ENCODE data around the gene ENTHD1.
"Not testable (repeated sequence)": the region's sequence is repeated elsewhere in the genome, so short reads cannot be mapped to it uniquely, and the experiment has no call there.

ENTHD1 gene

DNA sequence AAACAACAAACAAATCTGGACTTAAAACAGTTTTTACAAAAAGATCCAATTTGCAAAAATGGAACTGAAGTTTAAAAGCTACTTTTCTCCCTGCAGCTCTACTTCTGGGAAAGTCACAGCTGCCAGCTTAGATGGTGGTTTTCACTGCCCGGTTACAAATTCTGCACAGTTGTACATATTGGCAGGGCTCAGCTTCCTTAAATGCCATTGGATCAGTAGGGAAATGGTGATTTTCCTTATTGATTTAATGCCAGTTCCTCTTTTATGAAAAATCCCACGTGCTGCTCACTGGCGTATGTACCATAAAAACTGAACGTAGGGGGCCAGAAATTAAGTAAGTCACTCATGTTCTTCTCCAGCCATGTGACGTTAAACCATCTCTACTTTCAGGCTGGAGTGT, 30.1 kb upstream of the ENTHD1 start:
- DNase-seq = no peak

DNA sequence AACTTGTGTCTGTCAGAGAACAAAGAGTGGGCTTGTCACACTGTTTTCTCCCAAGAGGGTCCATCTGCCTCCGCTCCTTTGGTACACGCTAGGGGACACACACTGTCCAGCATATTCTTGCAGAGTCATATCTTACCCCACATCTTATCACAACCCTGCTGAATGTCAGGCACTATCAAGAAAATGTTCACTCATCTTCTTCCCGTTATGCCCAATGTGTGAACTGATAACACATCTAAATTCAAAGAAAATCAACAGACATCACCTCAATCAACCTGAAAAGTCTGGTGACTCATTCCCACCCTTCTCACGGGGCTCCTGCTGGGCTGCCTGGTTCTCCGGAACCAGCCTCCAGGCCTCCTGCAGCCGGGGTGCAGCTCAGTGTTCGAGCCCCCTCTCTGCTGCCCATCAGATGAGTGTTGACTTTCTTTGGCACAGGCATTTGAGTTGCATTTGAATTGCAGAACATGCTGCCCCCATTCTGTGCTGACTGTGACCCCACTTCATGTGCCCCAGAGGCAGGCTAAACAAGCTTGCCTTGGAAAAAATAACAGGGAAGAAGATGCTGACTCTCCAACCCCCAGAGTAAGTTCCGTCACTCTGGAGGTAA, 26.7 kb upstream of the ENTHD1 start:
- DNase-seq = peak; percentile 64

DNA sequence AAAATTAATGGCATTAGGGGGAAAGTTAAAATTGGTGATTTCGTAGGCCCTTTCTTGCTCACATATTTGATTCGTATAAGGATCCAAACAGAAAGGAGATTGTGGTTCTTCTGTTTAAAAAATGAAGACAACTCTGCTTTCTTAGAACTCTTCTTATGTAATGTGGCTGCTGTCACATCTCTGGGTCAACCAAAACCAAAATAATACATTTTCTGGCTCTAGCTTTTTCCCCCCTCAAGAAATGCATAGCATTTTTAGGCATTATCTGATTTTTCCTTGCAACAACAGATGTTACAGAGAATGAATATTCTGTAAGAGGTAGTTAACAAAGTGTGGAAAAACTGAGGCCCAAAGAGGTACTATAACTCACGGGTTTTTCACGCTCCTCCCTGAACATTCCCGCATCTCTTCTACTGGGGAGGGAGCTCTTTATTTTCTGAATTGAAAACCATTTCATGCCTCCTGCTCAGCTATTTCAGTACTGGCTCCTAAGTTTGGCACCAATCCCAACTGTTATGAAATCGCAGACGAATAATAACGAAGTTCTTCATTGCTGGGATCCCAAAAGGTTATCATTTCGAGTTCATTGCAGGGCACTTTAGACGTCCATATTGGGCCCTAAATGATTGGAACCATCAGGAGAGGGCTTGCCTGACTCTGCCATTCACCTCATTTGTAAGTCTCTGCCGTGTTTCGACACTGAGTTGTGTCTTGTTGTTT, 24.4 kb upstream of the ENTHD1 start:
- DNase-seq = no peak

DNA sequence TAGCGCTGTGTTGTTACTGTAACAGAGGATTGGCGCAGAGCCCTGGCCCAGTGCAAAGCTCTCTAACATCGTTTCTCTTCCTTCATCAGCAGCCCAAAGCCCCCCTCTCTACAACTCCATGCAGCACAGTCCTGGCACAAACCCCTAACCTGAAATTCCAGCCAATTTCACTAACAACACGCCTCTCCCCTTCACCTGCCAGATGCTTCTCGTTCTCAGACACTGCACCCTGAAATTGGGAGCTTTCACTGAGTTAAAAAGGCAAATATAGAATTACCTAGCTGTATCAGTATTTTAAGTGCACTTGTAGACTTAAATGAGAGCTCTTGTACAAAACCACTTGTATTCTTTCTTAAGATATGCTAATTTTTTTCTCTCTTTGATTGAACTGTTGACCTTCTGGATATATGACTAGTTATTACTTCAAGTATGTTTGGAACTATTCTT, 23.7 kb upstream of the ENTHD1 start:
- no peak for DNase-seq

DNA sequence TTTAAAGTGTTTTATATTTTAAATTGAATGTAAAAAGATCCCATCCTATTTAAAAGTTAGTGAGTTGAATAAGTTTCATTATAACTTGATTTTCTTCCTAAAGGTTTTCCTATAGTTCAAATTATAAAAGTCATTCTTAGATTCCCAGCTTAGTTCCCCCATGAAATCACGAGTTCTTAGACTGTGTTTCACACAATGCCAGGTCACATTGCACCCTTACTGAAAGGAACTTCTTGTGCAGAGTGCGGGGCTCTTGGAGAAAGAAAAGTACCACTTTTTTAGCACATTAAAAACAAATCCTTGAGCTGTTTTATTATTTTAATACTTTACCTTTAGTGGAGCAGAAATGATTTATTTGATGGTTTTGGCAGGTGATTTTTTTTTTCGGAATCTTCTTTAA, 22.9 kb upstream of the ENTHD1 start:
- no peak for DNase-seq

DNA sequence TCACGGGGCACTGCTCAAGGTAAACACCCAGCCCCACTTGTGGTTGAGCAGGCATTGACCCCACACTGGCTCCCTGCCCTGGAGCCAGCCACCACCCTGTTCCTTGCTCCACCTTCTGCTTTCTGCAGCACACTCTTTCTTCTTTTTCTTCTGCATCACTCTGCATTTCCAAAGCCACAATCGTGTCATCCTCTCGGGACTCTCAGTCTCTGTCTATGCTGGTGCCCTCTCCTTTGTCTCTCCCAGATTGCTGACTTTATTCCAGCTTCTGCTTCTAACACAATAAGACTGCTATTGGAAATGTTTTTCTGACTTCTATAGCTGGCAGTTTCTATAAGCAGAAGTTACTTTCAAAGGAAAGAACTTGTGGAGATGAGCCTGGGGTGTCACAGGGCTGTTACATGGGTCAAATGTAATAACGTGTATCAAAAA, 21.8 kb upstream of the ENTHD1 start:
- no peak for DNase-seq

DNA sequence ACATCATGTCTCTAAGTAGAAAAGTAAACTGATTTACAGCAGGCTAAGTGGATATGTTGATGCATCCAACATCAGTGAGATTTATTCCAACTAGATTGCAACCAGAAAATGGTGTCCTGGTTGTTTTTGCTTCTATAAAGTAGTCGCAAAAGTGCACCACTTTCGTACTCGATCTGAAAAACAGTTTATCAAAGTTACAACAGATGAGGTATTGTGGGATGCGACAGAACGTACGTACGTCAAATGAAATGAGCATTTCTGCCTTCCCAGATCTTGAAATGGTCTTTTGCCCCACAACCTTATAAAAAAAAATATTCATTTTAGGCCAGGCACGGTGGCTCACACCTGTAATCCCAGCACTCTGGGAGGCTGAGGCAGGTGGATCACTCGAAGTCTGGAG, 21.0 kb upstream of the ENTHD1 start:
- DNase-seq = no peak

DNA sequence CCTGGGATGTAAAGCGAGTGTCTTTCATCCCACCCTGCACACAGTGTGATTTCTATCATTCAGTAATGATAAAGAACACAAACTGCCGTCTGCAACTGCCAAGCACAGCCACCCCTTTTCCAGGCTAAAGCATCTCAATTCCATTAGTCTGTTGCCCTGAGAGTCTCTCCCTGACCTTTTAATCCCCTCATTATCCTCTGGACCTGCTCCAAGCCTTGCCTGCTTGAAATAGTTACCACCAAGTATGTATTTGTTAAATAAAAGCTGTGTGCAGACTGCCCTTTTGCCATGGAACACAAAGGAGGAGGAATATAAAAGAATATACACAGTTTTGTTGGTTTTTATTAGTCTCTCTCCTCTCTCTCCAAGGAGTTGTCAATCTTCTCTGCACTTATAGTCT, 20.3 kb upstream of the ENTHD1 start:
- DNase-seq = no peak

DNA sequence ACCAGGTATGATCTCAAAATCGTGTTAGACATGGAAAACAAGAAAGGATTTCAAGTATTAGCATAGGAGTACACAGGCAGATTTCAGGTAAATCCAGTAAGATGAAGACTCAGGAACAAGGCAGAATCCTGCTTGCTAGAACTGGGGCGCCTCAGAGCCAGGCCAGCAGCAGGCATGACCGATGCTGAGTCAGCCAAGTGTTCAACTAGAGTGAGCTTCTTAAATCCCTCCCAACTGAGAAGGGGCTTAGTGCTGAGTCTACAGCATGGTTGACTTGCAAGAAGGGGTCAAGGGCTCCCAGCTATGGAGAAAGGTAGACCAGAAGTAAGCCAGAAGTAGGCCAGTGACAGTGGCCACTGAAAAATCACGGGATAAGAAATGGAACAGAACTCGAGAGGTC, 19.8 kb upstream of the ENTHD1 start:
- no peak for DNase-seq

DNA sequence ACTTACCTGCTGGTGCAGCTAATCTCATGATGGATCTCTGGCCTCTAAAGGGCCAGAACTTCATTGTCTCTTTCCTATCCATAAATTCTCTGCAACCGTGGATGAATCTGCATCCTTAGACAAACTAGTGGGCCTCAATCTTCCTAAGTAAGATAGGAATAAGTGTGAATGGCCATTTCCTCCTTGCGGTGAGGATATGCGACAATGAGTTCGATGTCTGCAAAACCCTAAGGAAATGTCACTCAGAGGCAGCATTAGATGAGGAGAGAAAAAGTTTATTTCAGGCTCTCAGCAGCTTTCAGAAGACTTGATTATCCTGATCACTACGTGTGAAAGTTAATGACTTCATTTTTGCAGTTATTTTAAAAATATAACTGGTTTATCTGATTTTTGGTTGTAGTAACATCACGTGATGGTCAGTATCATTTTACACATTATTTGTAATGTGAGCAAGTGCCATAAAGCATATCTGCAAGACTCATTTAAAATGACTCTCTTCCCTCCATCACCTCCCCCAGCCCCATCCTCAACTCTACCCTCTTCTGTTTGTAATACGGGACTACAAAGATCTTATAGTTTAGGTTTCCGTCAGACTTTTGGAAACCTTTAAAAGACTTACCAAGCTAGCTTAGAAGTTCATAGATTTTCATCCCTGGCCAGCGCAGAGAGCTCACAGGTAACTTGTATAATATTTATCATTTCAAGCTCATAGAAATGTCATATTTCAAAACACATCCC, 17.5 kb upstream of the ENTHD1 start:
- DNase-seq = no peak

DNA sequence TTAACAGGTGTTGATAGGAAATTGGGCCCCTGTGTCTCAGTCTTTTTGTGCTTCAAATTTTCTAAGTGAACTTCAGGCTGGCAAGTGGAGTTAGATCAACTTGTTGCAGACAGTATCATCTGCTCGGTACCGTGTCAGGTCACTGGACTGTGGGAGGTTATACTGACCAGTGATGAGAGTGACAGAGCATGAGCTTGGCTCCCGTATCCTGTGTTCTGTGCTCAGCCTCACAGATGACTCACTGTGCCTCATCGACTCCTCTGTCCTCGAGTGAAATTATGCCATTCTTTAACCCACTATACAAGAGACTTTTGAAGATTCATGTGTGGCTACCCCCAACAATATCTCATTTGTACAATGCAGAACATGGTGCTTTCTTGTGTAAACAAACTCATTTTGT, 15.2 kb upstream of the ENTHD1 start:
- no peak for DNase-seq

DNA sequence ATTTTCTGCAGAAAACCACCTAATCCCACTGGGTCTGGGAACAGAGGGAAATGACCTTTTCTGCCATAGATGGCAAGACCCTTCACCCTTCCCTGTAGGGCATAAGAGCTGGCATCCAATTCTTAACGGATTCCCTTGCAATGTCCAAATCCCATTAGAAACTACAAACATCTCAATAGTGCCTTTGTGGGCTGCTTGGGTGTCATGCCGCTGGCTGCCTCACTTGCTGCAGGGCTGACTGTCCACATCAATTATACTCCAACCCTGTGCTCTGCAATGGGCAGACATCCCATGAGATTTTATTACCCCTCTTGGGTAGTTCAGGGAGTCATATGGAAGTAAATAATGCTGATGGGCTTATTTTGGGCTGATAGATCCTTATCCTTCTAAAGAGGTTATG, 14.6 kb upstream of the ENTHD1 start:
- no peak for DNase-seq

DNA sequence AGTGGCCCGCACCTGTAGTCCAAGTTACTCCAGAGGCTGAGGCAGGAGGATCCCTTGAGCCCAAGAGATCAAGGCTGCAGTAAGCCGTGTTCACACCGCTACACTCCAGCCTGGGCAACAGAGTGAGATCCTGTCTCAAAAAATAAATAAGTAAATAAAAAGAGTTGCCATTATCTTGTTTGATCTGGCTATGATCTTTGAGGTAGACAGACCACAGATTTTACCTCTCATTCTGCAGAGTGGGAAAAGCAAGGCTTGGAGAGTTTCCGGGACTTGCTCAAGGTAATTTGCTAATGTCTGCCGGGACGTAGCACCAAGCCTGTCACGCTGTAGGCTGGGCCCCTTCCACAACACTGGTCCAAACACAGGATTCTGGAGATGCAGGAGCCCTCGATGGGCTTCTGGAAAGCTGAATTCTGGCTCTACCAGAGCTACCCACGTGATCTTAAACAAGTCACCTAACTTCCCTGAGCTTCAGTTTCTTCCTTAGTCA, 14.1 kb upstream of the ENTHD1 start:
- no peak for DNase-seq

DNA sequence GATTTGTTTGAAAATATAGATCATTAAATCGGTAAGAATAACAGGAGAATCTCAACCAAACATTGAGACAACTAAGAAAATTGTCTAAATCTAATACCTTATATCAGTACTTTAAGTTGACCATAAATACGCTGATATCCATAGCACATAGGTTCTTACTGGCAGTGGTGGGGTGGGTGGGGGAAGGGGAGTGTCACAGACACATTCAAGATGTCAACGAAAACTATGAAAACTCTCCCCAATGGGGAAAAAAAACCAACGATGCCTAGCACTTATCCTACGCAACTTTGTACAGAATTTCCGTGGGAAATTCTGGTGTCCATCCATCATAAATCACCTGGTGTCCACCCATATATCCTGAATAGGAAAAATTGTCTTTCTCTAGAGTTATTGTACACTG, 13.5 kb upstream of the ENTHD1 start:
- DNase-seq = no peak

DNA sequence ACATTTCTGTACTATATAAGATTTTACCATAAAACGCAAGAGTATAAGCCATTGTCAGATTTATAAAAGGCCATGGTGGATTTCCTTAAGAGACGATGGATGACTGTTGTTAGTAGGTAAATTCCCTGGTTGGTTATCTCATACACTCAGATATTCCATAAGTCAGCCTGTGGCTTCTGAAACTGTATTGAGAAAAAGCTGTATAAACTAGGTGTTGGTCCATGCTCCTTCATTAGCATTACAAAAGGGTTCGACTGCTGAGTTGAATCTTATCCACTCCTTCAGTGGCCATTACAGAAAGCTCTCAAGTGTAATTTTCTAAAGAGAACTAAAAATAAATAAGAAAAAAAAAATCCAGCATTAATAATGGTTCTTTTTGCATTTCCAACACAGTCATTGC, 12.6 kb upstream of the ENTHD1 start:
- DNase-seq = no peak

DNA sequence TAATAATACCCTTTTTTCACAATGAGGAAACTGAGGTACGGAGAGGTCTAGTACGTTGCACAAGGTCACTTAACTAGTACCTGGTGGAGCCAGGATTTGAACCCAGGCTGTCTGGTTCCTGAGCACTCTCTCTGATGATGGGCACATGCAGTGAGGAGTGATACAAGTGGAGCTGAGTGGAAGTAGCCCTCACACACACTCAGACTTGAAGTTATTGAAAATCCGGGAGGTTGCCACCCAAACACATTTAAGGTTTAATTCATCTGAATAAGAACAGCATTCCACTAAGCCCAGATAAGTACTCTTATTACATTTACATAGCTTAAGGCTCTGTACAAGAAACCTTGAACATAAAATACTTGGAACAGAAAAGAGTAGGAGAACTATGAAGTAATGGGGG, 12.1 kb upstream of the ENTHD1 start:
- no peak for DNase-seq

DNA sequence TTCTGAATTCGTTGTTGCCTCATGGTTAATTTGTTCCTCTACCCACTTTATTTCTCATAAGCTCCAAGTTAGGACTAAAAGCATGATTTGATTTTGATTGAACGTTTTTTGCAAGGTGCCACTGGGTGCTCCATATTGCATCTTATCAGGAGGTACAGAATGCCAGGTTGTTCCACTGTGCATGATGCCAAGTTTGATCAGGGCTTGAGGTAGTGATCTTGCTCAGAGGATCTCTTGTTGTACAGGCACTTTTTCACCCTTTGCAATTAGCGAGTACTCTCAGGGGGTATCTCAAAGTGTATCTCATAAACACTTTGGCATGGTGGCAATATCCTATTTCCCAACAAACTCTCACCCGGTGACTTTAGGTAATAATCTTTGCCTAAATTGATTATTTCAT, 11.3 kb upstream of the ENTHD1 start:
- no peak for DNase-seq

DNA sequence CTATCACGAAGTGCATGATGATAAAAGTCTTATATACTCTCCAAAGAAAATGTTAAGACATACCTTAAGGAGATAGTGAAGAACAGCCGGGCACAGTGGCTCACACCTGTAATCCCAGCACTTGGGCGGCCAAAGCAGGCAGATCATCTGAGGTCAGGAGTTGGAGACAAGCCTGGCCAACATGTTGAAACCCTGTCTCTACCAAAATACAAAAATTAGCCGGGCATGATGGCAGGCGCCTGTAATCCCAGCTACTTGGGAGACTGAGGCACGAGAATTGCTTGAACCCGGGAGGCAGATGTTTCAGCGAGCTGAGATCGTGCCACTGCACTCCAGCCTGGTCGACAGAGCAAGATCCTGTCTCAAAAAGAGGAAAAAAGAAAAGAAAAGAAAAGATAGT, 10.5 kb upstream of the ENTHD1 start:
- not testable (repeated sequence) for DNase-seq

DNA sequence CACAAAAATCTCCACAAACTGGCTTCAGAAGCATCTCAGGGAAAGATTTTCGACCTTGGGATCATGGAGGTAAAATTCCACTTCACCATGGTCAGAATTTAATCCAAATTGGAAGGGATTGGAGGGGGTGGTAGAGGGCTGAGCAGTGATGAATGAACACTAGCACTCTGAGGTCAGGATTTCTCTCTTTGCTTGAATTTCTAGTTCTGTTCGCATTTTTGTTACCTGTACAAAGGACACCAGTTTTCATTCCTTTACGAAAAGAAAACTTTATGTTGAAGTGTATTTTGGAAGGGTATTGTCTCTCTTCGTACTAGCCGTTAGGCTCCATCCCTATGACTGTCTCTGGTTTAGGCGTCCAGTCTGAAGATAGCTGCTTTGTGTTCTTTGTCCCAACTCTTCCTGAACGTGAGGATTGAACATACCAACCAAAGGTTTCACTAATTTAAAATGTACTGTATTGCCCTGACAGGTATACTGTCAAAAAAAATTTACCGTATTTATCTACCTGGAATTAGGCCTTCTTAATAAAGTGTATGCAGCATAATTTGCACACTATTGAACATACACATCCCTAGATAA, 8.1 kb upstream of the ENTHD1 start:
- no peak for DNase-seq

DNA sequence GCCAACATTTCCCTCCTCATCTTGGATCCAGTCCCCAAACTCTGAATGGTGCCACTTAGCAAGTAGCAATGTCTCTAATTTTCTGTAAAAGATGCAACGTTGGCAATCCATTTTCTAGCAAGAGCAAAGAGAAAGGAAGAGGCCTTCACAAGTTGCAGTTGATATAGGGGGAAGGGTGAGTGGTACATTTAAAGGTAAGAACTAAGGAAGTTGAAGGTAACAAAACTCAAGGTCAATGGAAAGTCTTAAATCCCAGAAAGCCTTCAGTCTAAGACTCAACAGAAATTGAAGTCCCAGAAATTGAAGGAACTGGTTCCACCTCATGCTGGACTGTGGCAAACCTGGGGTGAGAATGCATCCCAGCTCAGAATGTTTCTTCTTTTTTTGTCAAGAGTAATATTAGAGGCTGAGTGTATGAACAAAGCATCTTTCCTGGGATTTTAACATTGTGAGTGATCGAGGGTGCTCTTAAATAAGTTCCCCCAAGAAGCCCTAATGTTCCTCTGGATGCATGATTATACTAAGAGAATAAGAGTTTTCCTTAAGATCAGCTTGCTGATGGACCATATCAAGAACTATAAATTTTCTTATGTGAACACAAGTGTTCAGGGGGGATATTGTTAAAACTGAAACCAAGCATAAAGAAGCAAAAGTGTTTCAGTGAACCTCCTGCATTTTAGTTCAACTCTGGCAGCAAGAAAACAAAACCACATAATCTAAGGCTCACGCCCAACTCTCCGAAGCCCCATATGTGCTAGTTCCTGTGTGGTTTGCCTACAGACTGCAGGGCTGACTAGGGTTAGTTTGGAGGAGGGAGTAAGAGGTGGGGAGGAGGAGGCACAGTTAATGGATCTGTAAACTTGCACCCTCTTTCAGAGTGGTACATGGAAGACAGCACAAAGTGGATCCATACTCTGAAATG, 7.0 kb upstream of the ENTHD1 start, which contains the start of gene GRAP2:
Gene GRAP2, plus strand, starts transcription at position 779 of the 922 bp plus-strand sequence. CDS start 46,023 bp downstream, outside the sequence.
- DNase-seq = peak; percentile 57

DNA sequence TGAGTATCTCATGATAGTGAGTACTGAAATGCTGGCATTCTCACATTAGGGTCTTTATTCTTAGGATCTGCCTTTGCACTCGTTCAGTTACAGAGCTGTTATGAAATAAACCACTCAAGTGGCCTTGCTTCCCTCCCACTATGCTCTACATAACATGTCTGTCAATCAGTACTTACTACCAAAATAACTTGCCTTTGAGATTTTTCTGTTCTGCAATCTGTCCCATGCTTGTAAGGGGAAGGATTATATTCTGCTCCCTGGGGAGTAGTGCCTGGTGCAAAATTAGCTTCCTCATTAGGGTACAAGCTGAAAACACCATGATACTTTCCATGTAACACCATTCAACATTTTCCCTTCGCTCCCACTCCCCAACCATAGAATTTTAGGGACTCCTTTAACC, 5.4 kb upstream of the ENTHD1 start:
- no peak for DNase-seq

DNA sequence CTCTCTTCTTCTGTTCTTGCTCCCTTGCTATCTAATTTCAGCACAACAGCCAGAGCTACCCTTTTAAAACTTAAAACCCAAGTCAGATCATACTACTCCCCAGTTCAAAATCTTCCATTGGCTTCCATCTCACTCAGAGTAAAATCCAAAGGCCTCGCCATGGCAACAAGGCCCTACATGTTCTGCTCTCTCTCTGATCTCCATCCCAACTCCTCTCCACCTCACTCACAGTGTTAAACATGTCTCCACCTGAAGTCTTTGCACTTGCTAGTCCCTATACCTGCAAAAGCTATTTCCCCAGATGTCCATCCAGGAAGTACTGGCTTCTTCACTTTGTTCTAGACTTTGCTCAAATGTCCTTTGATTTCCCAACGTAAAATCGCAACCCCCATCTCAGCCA, 4.3 kb upstream of the ENTHD1 start:
- DNase-seq = no peak
